HG02588 (cell line): ENCODE results near the gene GDAP1L1.
A peak's percentile ranks its signal among the peaks of the same experiment; 100 is the strongest.
"Not testable (repeated sequence)": the region's sequence is repeated elsewhere in the genome, so short reads cannot be mapped to it uniquely, and the experiment has no call there.

Experiments used
- ATAC-seq: cut with Tn5 transposase; IDR thresholded peaks from one replicate; pipeline ENCODE4 v1.9.1; 2021; ENCODE audit warnings: mild to moderate bottlenecking, moderate library complexity; ENCODE audit not compliant: unreplicated experiment

GDAP1L1 gene

GRCh38 chr20:44299011-44299535 lies 52.0 kb downstream of the GDAP1L1 start:
- not testable (repeated sequence) for ATAC-seq

GRCh38 chr20:44301285-44301684 lies 54.2 kb downstream of the GDAP1L1 start:
- ATAC-seq, result no peak

GRCh38 chr20:44302026-44302669 lies 55.0 kb downstream of the GDAP1L1 start:
- no peak for ATAC-seq

DNA sequence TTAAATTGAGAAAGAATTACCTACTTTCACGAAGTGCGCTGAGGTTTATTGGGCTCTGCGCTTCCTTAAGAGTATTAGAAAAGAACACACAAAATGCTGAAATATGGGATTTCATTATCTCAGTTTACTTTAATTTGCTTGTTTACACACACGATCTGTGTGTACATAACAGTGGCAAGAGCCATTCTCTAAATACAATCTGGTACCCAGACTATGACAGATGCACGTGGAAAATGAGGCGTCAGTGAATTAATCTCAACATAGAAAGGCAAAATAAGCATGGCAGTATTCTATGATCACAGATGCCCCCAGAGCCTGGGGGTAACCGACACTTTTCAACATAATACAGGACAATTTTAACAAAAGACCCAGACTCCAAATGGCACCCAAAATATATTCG lies 55.6 kb downstream of the GDAP1L1 start:
- no peak for ATAC-seq

DNA sequence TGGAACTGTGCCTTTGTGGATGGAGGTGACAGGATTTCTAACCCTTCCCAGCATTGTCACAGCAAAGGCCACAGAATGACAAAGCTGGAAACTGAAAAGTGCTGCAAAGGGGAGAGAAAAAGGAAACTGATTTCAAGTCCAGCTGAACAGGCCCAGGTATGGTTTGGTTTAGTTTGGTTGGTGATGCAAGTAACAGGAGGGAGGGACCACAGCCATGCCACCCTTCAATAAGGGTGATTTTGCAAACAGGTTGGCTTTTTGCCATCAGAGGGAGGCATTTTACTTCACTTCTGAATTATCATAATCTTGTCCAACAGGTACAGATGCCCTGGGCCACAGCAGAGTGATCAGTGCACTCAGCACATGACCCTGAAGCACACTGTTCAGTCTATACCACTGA lies 57.3 kb downstream of the GDAP1L1 start:
- no peak for ATAC-seq

DNA sequence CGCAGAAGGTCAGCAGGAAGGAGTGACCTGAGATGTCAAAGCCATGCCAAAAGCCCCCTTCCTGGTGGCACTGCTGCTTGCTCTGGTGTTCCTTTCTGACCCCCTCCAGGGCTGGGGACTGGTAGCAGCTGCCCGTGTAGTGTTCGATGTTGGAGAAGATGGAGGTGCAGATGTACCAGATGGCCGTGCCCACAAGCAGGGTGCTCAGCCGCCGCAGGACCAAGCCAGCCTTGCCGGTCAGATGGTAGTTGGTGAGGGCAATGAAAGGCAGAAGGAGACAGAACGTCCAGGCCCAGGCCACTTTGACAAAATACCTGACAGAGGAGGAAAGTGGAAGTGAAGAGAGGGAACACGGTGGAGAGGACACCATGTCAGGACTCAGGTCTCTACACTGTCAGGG lies 59.8 kb downstream of the GDAP1L1 start:
- ATAC-seq, result no peak

GRCh38 chr20:44309763-44310663 lies 62.9 kb downstream of the GDAP1L1 start:
- no peak for ATAC-seq

DNA sequence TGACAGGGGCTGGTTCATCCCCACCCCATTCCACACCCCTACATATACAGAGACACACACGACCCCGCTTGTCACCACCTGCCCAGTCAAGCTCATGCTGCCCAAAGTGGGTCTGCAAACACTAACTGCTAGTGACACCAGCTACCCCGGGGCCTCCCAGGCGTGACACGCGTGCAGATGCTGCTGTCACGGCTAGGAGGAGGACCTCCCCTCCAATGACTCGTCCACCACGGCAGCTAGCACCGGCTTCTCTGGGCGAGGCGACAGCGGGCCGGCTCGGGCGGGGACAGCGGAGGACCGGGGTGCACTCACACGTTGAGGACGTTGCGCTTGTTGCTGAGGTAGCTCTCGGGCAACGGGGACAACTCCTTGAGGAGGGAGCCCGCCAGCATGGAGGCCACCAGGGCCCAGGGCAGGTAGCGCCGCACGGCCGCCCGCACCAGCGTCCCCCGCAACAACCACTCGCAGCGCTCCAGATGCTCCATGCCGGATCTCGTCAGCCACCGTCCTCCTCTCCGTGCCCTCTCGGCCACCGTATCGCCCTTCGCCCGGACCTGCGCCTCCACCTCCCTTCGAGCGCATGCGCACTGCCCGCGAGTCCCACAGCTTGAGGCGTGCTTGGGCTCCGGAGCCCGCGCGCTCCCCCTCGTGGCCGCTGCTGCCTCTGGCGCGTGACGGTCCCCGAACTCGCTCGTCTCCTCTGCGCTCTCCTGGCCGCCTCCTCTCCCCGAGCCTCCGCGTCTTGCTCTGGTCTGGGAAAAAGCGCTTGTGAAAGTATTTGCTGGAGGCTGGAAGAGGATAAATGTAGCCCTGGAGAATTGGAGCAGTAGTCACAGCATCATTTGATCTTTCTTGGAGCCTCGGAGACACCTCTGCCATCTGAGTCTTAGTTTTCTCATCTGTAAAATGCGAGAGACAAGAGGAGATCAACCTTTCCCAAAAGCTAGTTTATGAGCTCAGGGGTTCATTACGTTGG lies 63.8 kb downstream of the GDAP1L1 start, which contains the start of gene FITM2:
Gene FITM2 (minus strand): TSS at position 539 of the 976 bp plus-strand sequence. CDS start 54 bp downstream, at position 485.
- peak; percentile 93 for ATAC-seq

GRCh38 chr20:44314870-44315269 lies 67.8 kb downstream of the GDAP1L1 start:
- ATAC-seq, result no peak

GRCh38 chr20:44319839-44320422 lies 72.8 kb downstream of the GDAP1L1 start:
- ATAC-seq, result no peak

- ATAC-seq, result no peak
These were observed 77.2 kb downstream of the GDAP1L1 start for GRCh38 chr20:44324343-44324742.

GRCh38 chr20:44326391-44327159 lies 79.5 kb downstream of the GDAP1L1 start:
- no peak for ATAC-seq

- ATAC-seq, result not testable (repeated sequence)
These were observed 80.6 kb downstream of the GDAP1L1 start for GRCh38 chr20:44327748-44328147.

DNA sequence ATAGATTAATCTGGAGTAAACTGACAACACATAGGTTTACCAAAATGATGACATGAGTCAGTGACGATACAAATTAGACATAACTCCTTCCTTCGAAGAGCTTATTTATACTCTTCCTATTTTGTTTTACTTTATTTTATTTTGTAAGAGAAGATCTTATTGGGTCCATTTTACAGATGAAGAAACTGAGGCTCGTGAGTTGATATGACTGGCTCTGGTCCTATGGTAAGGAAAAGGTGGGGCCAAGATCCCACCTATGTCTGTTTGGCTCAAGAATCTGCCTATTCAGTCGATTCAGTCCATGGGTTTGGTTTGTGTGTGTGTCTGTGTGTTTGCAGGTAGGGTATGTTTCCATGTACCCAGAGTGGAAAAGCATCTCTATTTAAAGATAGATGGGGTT lies 81.3 kb downstream of the GDAP1L1 start:
- no peak for ATAC-seq
